Testis (tissue), 2 donors: ENCODE data around the gene PHOSPHO1.

ENCODE experiments used
- CTCF ChIP-seq, 3 experiments: fragments of 450-650 bp in 2 of 3; fragments of 200-600 bp in 1 of 3; sonication (generic) in 1 of 3; IDR thresholded peaks; one replicate each; pipeline ENCODE4 v1.5.1; 2016 to 2019; ENCODE audit warnings: antibody characterized with exemption in 3 of 3, mild to moderate bottlenecking in 2 of 3, moderate library complexity in 1 of 3
- POLR2A ChIP-seq: fragments of 450-650 bp; IDR thresholded peaks from one replicate; pipeline ENCODE4 v1.6.1; 2017; ENCODE audit warnings: antibody characterized with exemption, mild to moderate bottlenecking, moderate library complexity

GRCh38 chr17:49193513-49194296 lies 36.9 kb downstream of the PHOSPHO1 start:
- TF ChIP-seq CTCF (IDR thresholded peaks at IDR 0.05) (no peak), POLR2A (no peak)
